Upper lobe of left lung (tissue), 4 donors: ENCODE measurements around the gene SORBS2.

Source experiments
- EP300 ChIP-seq, 4 donors: sonication (generic); formaldehyde crosslinking; IDR thresholded peaks; one replicate each; pipeline ENCODE4 v1.5.1; 2017; ENCODE audit warnings: antibody characterized with exemption in 4 of 4, control low read depth in 2 of 4
- POLR2A ChIP-seq, 4 donors: fragments of 450-650 bp; IDR thresholded peaks; one replicate each; pipeline ENCODE4 v1.5.1; 2016 to 2017; ENCODE audit warnings: antibody characterized with exemption in 4 of 4, mild to moderate bottlenecking in 2 of 4
- POLR2AphosphoS5 ChIP-seq, 2 donors: sonication (generic); formaldehyde crosslinking; IDR thresholded peaks; one replicate each; pipeline ENCODE4 v1.5.1; 2017; ENCODE audit warnings: antibody characterized with exemption in 2 of 2
- TF ChIP-seq, protein P1 (sequence below), 6 experiments: fragments of 450-650 bp in 4 of 6; fragments of 200-600 bp in 2 of 6; sonication (generic) in 2 of 6; IDR thresholded peaks; one replicate each; pipeline ENCODE4 v1.5.1; 2016 to 2019; ENCODE audit warnings: antibody characterized with exemption in 6 of 6

DNA sequence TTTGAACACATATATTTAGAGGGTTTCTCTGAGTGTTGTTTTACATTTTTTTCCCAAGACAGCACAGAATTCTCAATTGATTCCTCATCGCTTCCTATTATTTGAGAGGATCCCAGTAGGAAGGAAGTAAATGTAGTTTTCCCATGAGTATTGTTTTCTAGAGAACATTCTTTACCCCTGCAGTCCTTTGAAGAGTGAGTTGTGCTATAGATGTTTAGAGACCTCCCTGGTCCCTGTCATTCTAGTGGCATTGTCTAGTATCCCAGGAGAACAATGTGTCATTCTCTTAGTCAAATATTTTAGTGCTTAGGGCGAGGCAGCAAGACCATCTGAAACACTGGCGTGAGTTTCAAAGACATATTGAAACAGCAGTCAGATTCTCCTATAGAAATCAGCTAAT lies 32.5 kb downstream of the SORBS2 start:
- TF ChIP-seq, protein P1, sequence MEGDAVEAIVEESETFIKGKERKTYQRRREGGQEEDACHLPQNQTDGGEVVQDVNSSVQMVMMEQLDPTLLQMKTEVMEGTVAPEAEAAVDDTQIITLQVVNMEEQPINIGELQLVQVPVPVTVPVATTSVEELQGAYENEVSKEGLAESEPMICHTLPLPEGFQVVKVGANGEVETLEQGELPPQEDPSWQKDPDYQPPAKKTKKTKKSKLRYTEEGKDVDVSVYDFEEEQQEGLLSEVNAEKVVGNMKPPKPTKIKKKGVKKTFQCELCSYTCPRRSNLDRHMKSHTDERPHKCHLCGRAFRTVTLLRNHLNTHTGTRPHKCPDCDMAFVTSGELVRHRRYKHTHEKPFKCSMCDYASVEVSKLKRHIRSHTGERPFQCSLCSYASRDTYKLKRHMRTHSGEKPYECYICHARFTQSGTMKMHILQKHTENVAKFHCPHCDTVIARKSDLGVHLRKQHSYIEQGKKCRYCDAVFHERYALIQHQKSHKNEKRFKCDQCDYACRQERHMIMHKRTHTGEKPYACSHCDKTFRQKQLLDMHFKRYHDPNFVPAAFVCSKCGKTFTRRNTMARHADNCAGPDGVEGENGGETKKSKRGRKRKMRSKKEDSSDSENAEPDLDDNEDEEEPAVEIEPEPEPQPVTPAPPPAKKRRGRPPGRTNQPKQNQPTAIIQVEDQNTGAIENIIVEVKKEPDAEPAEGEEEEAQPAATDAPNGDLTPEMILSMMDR (IDR thresholded peaks at IDR 0.05): no peak
- TF ChIP-seq POLR2AphosphoS5 (IDR thresholded peaks at IDR 0.05): no peak
- TF ChIP-seq POLR2A (IDR thresholded peaks at IDR 0.05): no peak
- no peak for TF ChIP-seq EP300 (IDR thresholded peaks at IDR 0.05)
